ENCODE results near the gene CACNA1A.
"Not testable (repeated sequence)": the region's sequence is repeated elsewhere in the genome, so short reads cannot be mapped to it uniquely, and the experiment has no call there.

CACNA1A gene

GRCh38 chr19:13427273-13428051, 78.8 kb downstream of the CACNA1A start:
- DNase-seq (ENCODE audit: low read depth) = no peak

GRCh38 chr19:13425875-13426274, 80.4 kb downstream of the CACNA1A start:
- not testable (repeated sequence) for DNase-seq (ENCODE audit: low read depth)

- no peak for DNase-seq (ENCODE audit: low read depth)
Observed at GRCh38 chr19:13425151-13425550, 81.1 kb downstream of the CACNA1A start.

DNA sequence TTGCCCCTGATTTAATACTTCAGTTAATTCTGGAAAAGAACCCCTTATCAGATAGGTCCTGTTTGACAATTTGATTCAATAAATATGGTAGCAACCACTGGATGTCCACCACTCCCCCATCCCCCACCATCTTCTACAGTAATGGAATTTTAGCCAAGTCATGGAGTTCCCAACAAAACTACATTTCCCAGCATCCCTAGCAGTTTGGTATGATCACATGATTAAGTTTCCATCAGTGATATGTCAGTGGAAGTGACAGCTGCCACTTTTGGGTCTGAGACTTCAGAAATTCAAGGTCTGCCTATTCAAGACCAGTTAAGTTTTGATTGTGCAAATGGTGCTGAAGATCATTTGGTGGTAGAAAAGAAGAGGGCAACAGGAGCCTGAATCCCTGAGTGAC, 85.5 kb downstream of the CACNA1A start:
- no peak for DNase-seq (ENCODE audit: low read depth)

GRCh38 chr19:13417054-13417453, 89.2 kb downstream of the CACNA1A start:
- DNase-seq (ENCODE audit: low read depth) = no peak

DNA sequence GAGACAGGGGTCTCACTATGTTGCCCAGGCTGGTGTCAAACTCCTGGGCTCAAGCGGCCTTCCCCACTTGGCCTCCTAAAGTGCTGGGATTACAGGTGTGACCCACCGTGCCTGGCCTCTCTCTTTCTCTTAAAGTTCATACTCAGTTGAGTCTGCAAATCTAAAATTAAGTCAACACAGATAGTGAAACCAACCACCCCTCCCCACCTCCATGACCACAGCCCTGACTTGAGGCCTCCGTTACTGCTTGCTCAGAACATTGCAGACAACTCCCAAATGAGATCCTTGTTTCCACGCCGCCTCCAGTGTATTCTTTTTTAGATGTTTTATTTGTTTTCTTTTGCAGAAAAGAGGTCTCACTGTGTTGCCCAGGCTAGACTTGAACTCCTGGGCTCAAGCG, 94.4 kb downstream of the CACNA1A start:
- DNase-seq (ENCODE audit: low read depth) = no peak

- no peak for DNase-seq (ENCODE audit: low read depth)
Observed at GRCh38 chr19:13410946-13411345, 95.3 kb downstream of the CACNA1A start.

DNA sequence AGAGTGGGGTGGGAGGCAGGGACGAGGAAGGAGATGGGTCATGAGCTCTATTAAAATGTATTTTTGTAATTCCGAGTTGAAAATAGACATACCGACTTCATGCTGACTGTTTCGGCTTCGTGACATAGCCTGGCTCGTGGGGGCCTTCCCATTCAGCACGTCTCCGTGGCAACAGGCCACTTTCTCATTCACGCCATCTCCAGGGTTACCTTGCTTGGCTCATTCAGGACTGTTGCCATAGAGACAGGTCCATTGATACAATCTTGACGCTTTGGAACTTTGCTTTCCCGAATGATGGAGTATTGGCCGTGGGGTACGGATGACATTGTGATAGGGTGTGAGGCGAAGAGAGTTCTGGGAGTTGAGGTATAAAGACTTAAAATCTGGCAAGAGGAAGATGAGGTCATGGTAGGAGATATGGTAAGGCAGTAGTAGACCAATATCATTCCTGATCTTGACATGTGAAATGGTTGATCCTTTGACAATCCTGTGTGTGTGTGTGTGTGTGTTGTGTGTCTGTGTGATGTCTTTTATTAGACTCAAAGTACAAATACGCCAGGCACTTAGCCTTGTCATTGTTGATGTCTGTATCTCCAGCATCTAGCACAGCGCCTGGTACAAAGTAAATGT, 97.3 kb downstream of the CACNA1A start:
- no peak for DNase-seq (ENCODE audit: low read depth)

DNA sequence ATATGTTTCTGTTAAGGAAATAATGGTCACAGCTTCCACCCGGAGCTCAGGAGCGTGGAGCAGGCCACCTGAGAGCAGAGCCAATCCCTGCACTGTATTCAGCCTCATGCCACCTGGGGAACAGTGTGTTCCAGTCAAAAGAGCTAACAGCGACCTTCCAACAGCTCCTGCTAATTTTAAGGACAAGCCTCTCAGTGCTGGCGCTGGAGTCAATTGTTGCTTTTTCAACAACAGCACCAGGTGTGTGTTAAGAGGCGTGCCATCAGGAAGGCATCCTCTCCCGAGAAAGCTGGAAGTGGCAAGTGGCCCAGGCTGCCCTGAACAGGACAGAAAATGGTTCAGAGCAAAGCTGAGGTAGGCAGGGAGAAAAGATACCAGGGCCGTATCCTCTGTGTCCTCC, 102.0 kb downstream of the CACNA1A start:
- no peak for DNase-seq (ENCODE audit: low read depth)

- DNase-seq (ENCODE audit: low read depth) = peak; percentile 47
Observed at GRCh38 chr19:13401388-13401787, 104.9 kb downstream of the CACNA1A start.

DNA sequence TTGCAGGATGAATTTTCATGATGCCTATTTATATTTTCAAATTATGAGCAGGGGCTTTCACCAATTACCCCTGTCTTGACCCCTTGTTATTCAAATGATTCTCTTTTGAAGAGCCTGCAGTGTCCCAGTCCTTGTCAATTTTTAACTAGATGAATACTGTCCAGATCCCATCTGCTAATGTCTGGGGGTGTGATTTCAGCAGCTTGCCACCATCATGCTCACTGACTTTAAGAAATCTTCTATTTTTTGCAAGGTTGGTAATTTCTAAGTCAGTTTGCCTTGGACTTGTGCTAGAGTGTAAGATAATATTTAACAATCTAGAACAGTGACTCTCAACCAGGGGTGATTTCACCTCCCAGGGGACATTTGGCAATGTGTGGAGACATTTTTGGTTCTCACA, 106.0 kb downstream of the CACNA1A start:
- DNase-seq (ENCODE audit: low read depth) = no peak

GRCh38 chr19:13399746-13400145, 106.5 kb downstream of the CACNA1A start:
- no peak for DNase-seq (ENCODE audit: low read depth)

GRCh38 chr19:13398780-13399726, 107.2 kb downstream of the CACNA1A start:
- DNase-seq (ENCODE audit: low read depth) = peak; percentile 99

GRCh38 chr19:13398182-13398581, 108.1 kb downstream of the CACNA1A start:
- DNase-seq (ENCODE audit: low read depth) = no peak

DNA sequence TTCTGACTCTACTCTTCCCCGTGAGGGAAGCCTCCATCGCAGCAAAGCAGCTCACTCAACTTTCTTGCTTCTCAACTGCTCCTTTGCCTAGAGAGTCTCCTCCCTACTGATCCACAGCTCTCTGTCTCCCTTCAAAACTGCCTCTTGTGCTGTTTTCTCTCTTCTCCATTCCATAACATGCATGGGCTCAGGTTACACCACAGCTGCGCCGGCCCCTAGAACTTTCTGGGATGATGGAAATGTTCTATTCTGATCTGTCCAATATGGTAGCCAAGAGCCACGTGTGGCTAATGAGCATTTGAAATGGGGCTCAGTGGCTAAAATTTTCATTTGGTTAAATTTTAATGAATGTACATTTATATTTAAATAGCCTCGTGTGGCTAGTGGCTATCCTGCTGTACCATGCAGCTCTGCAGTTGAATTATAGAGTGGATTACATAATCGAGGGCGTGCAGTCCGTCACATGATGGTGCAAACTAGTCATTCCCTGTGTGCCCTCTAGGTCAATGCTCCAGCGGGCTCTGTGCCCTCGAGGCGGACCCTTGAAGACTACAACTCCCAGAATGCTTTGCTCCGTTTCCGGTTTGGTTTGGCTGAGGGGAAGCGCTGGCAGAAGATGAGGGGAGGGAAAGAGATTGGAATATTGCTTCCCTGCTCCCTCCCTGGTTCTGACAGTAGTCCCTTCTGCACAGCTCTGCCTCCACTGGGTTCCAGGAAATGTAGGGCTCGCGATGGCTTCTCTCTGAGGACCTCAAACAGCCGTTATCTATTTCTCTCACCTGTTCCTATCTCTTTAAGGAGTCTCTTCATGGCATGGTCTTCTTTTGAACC, 109.8 kb downstream of the CACNA1A start:
- peak; percentile 16 for DNase-seq (ENCODE audit: low read depth)

DNA sequence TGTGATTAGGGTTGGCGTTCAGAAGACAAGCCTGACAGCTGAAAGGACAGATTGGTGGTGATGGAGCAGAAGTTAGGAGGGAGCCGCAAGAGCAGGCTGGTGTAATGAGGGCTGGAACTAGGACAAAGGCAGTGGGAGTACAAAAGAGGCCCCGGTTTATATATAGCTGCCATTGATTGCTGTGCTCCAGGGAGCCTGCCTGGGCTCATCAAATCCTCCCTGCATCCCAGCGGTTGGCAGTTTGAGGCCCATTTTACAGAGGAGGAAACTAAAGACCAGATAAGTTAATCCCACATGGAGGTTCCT, 123.7 kb downstream of the CACNA1A start:
- DNase-seq (ENCODE audit: low read depth) = no peak

DNA sequence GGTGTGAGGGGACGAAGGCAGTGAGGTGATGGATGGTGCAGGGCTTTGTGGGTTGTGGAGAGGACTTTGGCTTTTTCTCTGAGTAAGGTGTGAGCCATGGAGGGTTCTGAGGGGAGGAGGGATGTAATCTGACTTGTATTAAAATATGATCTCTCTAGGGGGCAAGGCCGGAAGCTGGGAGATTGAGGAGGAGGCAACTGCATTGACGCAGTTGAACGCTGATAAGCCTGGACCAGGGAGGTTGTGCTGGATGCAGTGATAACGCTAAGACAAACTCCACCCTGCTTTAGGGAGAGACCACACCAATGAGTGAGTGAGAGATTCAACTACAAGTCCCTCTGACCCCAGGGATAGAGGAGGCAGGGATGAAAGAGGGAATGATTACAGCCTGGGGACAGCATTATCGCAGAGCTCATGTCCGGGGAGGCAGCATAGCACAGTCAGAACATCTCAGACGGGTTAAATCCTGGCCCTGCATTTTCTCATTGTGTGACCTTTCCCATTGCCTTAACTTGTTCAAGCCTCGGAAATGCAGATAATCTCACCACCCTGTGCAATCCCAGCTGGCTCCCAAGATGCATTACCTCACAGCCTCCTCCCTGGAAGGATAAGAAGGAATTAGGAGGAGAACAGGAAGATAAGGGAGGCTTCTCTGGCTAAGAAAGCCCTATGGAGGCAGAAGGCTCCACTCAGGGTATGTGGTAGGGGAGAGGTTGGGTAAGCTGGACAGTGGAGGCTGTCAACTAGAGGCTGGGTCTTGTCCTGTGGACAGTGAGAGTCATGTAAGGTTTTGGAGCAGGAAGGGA, 124.2 kb downstream of the CACNA1A start:
- no peak for DNase-seq (ENCODE audit: low read depth)

- no peak for DNase-seq (ENCODE audit: low read depth)
Observed at GRCh38 chr19:13376537-13376936, 129.7 kb downstream of the CACNA1A start.

DNA sequence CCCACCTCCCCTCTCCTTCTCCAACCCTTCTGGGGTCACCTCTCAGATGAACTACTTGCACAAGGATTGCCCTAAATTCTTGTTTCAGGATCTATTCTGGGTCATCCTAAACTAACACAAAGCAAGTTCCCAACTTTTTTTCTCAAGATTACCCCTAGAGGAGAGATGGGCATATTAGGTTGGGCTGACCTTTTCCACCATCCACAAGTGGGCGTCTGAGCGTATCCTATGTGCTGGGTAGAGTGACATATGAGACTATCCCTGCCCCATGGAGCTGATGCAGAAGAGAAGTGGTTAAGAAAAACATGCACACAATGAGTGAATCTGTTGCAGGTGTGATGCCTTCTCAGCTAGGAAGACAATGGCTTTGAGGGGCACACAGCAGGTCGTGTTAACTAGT, 132.7 kb downstream of the CACNA1A start:
- no peak for DNase-seq (ENCODE audit: low read depth)

GRCh38 chr19:13370948-13371347, 135.3 kb downstream of the CACNA1A start:
- DNase-seq (ENCODE audit: low read depth) = no peak

DNA sequence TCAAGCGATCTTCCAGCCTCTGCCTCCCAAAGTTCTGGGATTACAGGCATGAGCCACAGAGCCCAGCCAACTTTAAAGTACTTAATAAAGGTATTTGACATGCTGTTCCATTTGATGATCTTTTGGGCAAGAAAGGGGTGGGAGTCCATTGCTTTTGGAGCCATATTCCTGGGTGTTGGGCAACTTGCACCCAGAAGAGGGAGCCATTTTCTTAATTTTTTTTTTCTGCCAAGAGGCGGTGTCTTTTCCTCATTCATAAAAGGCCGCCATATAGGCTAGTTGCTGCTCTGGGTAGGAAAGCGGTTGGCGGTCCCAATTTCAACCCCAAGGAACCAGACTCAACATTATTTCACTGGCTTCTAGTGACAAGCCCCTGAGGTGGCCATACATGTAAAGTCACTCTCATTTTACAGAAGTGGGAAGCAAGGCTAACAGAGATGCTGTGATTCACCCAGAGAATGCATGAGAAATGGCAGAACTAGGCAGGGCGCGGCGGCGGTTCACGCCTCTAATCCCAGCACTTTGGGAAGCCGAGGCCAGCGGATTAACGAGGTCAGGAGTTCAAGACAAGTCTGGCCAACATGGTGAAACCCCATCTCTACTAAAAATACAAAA, 139.6 kb downstream of the CACNA1A start:
- DNase-seq (ENCODE audit: low read depth) = peak; percentile 24

Data from HS-5 (cell line).